SK-N-SH (cell line): ENCODE data around the gene TRPM3. TPM values are rescaled to one million over a fixed set of nuclear protein-coding genes. Genes with fewer than 3 reads are reported as not detected.
"Not testable (repeated sequence)": the region's sequence is repeated elsewhere in the genome, so short reads cannot be mapped to it uniquely, and the experiment has no call there.

Source experiments
- CTCF ChIA-PET: fragments of 300-600, 350-600 bp; formaldehyde crosslinking; extraction: SDS; loops from one replicate; lab custom pipeline; 2021; lab: Yijun Ruan, JAX
- POLR2A ChIA-PET: fragments of 350-600 bp; sonication (Branson Sonifier 250); formaldehyde crosslinking; extraction: SDS; loops from one replicate; lab custom pipeline; 2020; ENCODE audit warnings: antibody characterized with exemption, inconsistent platforms; lab: Yijun Ruan, JAX
- DNase-seq: peaks from one replicate; pipeline ENCODE4 v3.0.0; 2012
- H2AFZ ChIP-seq: fragments of 200-600 bp; sonication (generic); 2 replicates; pipeline ENCODE4 v1.8.1; 2016; ENCODE audit warnings: antibody characterized with exemption, mild to moderate bottlenecking, low read depth
- H3F3A ChIP-seq: fragments of 200-600 bp; sonication (generic); replicated peaks from 2 replicates; pipeline ENCODE3; 2016; ENCODE audit warnings: antibody characterized with exemption, mild to moderate bottlenecking; ENCODE audit not compliant: insufficient read depth
- H3K27ac ChIP-seq, 2 experiments: fragments of 200-500 bp in 1 of 2; fragments of 200-600 bp in 1 of 2; sonication (Bioruptor generic) in 1 of 2; sonication (generic), shearing (Covaris generic) in 1 of 2; 2 replicates each; pipeline versions ENCODE4 v1.5.1 to v1.6.1; 2014 to 2016; ENCODE audit warnings: low read depth in 2 of 2, inconsistent platforms in 1 of 2, low read length in 1 of 2, mild to moderate bottlenecking in 1 of 2, mixed read lengths in 1 of 2
- H3K27me3 ChIP-seq: fragments of 200-600 bp; sonication (generic), shearing (Covaris generic); 2 replicates; pipeline ENCODE4 v1.6.1; 2016; ENCODE audit warnings: mixed run types; ENCODE audit not compliant: insufficient read depth
- H3K36me3 ChIP-seq, 2 experiments: fragments of 200-500 bp in 1 of 2; fragments of 200-600 bp in 1 of 2; sonication (Bioruptor generic) in 1 of 2; sonication (generic) in 1 of 2; replicated peaks in 1 of 2; 2 replicates each; pipeline versions ENCODE3 to v1.5.1; 2014 to 2016; ENCODE audit warnings: low read length in 1 of 2, mild to moderate bottlenecking in 1 of 2; ENCODE audit not compliant: insufficient read depth in 2 of 2, control insufficient read depth in 1 of 2
- H3K4me1 ChIP-seq, 2 experiments: fragments of 200-500 bp in 1 of 2; fragments of 200-600 bp in 1 of 2; sonication (Bioruptor generic) in 1 of 2; sonication (generic), shearing (Covaris generic) in 1 of 2; 2 replicates each; pipeline versions ENCODE4 v1.5.1 to v1.6.1; 2014 to 2016; ENCODE audit warnings: low read depth in 1 of 2, low read length in 1 of 2, mixed run types in 1 of 2; ENCODE audit not compliant: insufficient read depth in 2 of 2, control insufficient read depth in 1 of 2
- H3K4me2 ChIP-seq: fragments of 200-600 bp; sonication (generic), shearing (Covaris generic); 2 replicates; pipeline ENCODE4 v1.6.1; 2017; ENCODE audit warnings: mixed run types
- H3K4me3 ChIP-seq, 2 experiments: fragments of 200-500 bp in 1 of 2; fragments of 200-600 bp in 1 of 2; sonication (Bioruptor generic) in 1 of 2; sonication (generic), shearing (Covaris generic) in 1 of 2; 2 replicates each; pipeline versions ENCODE4 v1.5.1 to v1.8.1; 2014 to 2016; ENCODE audit warnings: low read depth in 2 of 2, inconsistent platforms in 1 of 2, low read length in 1 of 2, mild to moderate bottlenecking in 1 of 2, mixed read lengths in 1 of 2, moderate library complexity in 1 of 2
- H3K79me2 ChIP-seq: fragments of 200-600 bp; sonication (generic); 2 replicates; pipeline ENCODE4 v1.8.1; 2017; ENCODE audit warnings: mild to moderate bottlenecking; ENCODE audit not compliant: insufficient read depth
- H3K9ac ChIP-seq: fragments of 200-600 bp; sonication (generic); 2 replicates; pipeline ENCODE4 v1.6.1; 2017; ENCODE audit warnings: mixed run types
- H3K9me2 ChIP-seq: fragments of 200-600 bp; sonication (generic); 2 replicates; pipeline ENCODE4 v1.6.1; 2017; ENCODE audit warnings: mixed run types
- H3K9me3 ChIP-seq: fragments of 200-600 bp; sonication (generic); 2 replicates; pipeline ENCODE4 v1.6.1; 2017; ENCODE audit warnings: mixed run types, mild to moderate bottlenecking, moderate library complexity
- H4K20me1 ChIP-seq: fragments of 200-600 bp; sonication (generic); 2 replicates; pipeline ENCODE4 v1.6.1; 2017; ENCODE audit warnings: mild to moderate bottlenecking, mixed run types; ENCODE audit not compliant: insufficient read depth
- CHD2 ChIP-seq: fragments of 150-350 bp; IDR thresholded peaks from 2 replicates; pipeline ENCODE4 v1.6.1; 2018; ENCODE audit warnings: low read length; ENCODE audit not compliant: partially characterized antibody
- EP300 ChIP-seq, 2 experiments: IDR thresholded peaks; 2 replicates each; pipeline versions ENCODE4 v1.4.0 to v1.6.1; 2012; ENCODE audit warnings: borderline replicate concordance in 1 of 2, low read depth in 1 of 2, low read length in 1 of 2
- FOSL2 ChIP-seq: IDR thresholded peaks from 2 replicates; pipeline ENCODE4 v1.4.0; 2012; ENCODE audit warnings: low read depth, mild to moderate bottlenecking, moderate library complexity, borderline replicate concordance
- FOXJ3 ChIP-seq: sonication (generic); formaldehyde crosslinking; IDR thresholded peaks from 2 replicates; pipeline ENCODE4 v1.5.1; 2020; ENCODE audit warnings: mild to moderate bottlenecking, missing genetic modification reagents
- FOXM1 ChIP-seq: IDR thresholded peaks from 2 replicates; pipeline ENCODE4 v1.4.0; 2012; ENCODE audit warnings: low read depth, mild to moderate bottlenecking
- GATA2 ChIP-seq: sonication (generic); formaldehyde crosslinking; IDR thresholded peaks from 2 replicates; pipeline ENCODE4 v1.5.0; 2020; ENCODE audit warnings: mild to moderate bottlenecking, missing genetic modification reagents
- MXI1 ChIP-seq: IDR thresholded peaks from 2 replicates; pipeline ENCODE4 v1.6.1; 2012; ENCODE audit warnings: mild to moderate bottlenecking, low read depth, low read length, improper control_type of control experiment
- NFIC ChIP-seq: IDR thresholded peaks from 2 replicates; pipeline ENCODE4 v1.4.0; 2012; ENCODE audit warnings: borderline replicate concordance
- NRF1 ChIP-seq: IDR thresholded peaks from 2 replicates; pipeline ENCODE4 v1.6.1; 2012; ENCODE audit warnings: low read depth, mild to moderate bottlenecking, low read length
- PBX3 ChIP-seq: IDR thresholded peaks from 2 replicates; pipeline ENCODE4; 2012
- RAD21 ChIP-seq: IDR thresholded peaks from 2 replicates; pipeline ENCODE4 v1.6.1; 2012; ENCODE audit warnings: mild to moderate bottlenecking, low read length
- RCOR1 ChIP-seq: fragments of 150-350 bp; IDR thresholded peaks from 2 replicates; pipeline ENCODE4 v1.6.1; 2017; ENCODE audit warnings: antibody characterized with exemption, low read length
- RFX5 ChIP-seq: IDR thresholded peaks from 2 replicates; pipeline ENCODE4 v1.6.1; 2012; ENCODE audit warnings: mild to moderate bottlenecking, improper control_type of control experiment, low read length
- RXRA ChIP-seq: IDR thresholded peaks from 2 replicates; pipeline ENCODE4 v1.4.0; 2012; ENCODE audit warnings: low read depth, mild to moderate bottlenecking, borderline replicate concordance
- SMC3 ChIP-seq: IDR thresholded peaks from 2 replicates; pipeline ENCODE4 v1.6.1; 2012; ENCODE audit warnings: low read depth, low read length, improper control_type of control experiment
- TCF12 ChIP-seq: IDR thresholded peaks from 2 replicates; pipeline ENCODE4 v1.4.0; 2012
- YY1 ChIP-seq: IDR thresholded peaks from 2 replicates; pipeline ENCODE4 v1.4.0; 2012; ENCODE audit warnings: low read depth, mild to moderate bottlenecking
- whole genome bisulfite sequencing: methylation state at CpG from one replicate; pipeline ENCODE4 v1.1.6; 2017; ENCODE audit warnings: low lambda C conversion rate; 5-methylcytosine and 5-hydroxymethylcytosine counted together
- polyA plus RNA-seq, 3 experiments: library from polyadenylated mRNA; depleted of rRNA; stranded (reverse); fragments of >200 nt; gene quantifications; 2 replicates each; pipeline ENCODE4 v1.2.3, GENCODE V29; 2012
- TF ChIP-seq, protein P1 (sequence below): IDR thresholded peaks from 2 replicates; pipeline ENCODE4 v1.4.0; 2012; ENCODE audit warnings: low read depth
- TF ChIP-seq, protein P2 (sequence below): IDR thresholded peaks from 2 replicates; pipeline ENCODE4 v1.4.0; 2012; ENCODE audit warnings: low read depth, borderline replicate concordance

TRPM3 gene
- polyA plus RNA-seq, 1 of the 3 experiments (the other 2 are of a cell fraction): not detected

- H3K27me3 ChIP-seq, H3K4me1 ChIP-seq, H3K9me3 ChIP-seq, H3K4me3 ChIP-seq, H3K9me2 ChIP-seq, H3K79me2 ChIP-seq, H3K4me2 ChIP-seq, H3K36me3 ChIP-seq, H4K20me1 ChIP-seq, H3K9ac ChIP-seq, H3K27ac ChIP-seq, H2AFZ ChIP-seq, DNase-seq, CTCF ChIA-PET, H3F3A ChIP-seq, POLR2A ChIA-PET: not testable (repeated sequence)
- WGBS: no CpG with 5 or more reads among the region's 1 CpG
Measured at GRCh38 chr9:70706797-70707196, 414.6 kb downstream of the TRPM3 start.

- 9% methylated on average over 6 of the region's 6 CpGs for WGBS
- H3K27me3 ChIP-seq: peaks cover 4% of the 10 kb centered on the region; the same call in 1 of the 2 replicates
- no peaks in the 10 kb centered on the region for H3K36me3 ChIP-seq
- H3K9me3 ChIP-seq: no peaks in the 10 kb centered on the region
- no peak overlapping the region for H2AFZ ChIP-seq
- H3F3A ChIP-seq: no peaks in the 10 kb centered on the region
- no peaks in the 10 kb centered on the region for H3K9me2 ChIP-seq
- ChIA-PET POLR2A (no interaction called here), CTCF (no interaction called here)
- H4K20me1 ChIP-seq: no peaks in the 10 kb centered on the region
- no peak overlapping the region for H3K9ac ChIP-seq
- no peaks in the 10 kb centered on the region for H3K4me1 ChIP-seq
- H3K79me2 ChIP-seq: no peaks in the 10 kb centered on the region
- no peak overlapping the region for H3K4me3 ChIP-seq
- no peak overlapping the region for H3K27ac ChIP-seq
- TF ChIP-seq YY1 (no peak), CHD2 (no peak), EP300 (IDR thresholded peaks at IDR 0.05; ENCODE audit: borderline replicate concordance in 1 of 2, low read depth in 1 of 2, low read length in 1 of 2) (no peak), MXI1 (no peak), FOXJ3 (no peak), SMC3 (no peak), FOSL2 (no peak), NFIC (no peak), RFX5 (no peak), FOXM1 (no peak), TCF12 (no peak), RCOR1 (no peak), NRF1 (no peak), PBX3 (no peak), RXRA (no peak), GATA2 (CRISPR knock-in tag) (no peak), RAD21 (no peak)
- TF ChIP-seq, protein P1, sequence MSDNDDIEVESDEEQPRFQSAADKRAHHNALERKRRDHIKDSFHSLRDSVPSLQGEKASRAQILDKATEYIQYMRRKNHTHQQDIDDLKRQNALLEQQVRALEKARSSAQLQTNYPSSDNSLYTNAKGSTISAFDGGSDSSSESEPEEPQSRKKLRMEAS: no peak
- TF ChIP-seq, protein P2, sequence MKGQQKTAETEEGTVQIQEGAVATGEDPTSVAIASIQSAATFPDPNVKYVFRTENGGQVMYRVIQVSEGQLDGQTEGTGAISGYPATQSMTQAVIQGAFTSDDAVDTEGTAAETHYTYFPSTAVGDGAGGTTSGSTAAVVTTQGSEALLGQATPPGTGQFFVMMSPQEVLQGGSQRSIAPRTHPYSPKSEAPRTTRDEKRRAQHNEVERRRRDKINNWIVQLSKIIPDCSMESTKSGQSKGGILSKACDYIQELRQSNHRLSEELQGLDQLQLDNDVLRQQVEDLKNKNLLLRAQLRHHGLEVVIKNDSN: no peak
- no peak overlapping the region for H3K4me2 ChIP-seq
- no peak for DNase-seq
Measured at GRCh38 chr9:70701163-70701562, 420.3 kb downstream of the TRPM3 start.
